ENCODE data around the gene ZNF169.
"Not testable (repeated sequence)": the region's sequence is repeated elsewhere in the genome, so short reads cannot be mapped to it uniquely, and the experiment has no call there.

ZNF169 gene
- total RNA-seq, result 9.7 to 21.6 (median 12.3) reads per million in 4 experiments

GRCh38 chr9:94259077-94259862 lies at the start of gene ZNF169:
ZNF169 (plus strand) TSS chr9:94259298; CDS start chr9:94278813, 19,515 bp downstream.
- peak; percentile 76 for DNase-seq

- no peak for DNase-seq
Measured at GRCh38 chr9:94210616-94211603, 48.2 kb upstream of the ZNF169 start.

- DNase-seq, result no peak
Measured at GRCh38 chr9:94212091-94212490, 47.0 kb upstream of the ZNF169 start.

GRCh38 chr9:94212531-94212930 lies 46.6 kb upstream of the ZNF169 start:
- DNase-seq, result no peak

GRCh38 chr9:94213511-94214124 lies 45.5 kb upstream of the ZNF169 start:
- DNase-seq, result peak; percentile 51

- no peak for DNase-seq
Measured at GRCh38 chr9:94222870-94223269, 36.2 kb upstream of the ZNF169 start.

GRCh38 chr9:94225413-94225812 lies 33.7 kb upstream of the ZNF169 start:
- not testable (repeated sequence) for DNase-seq

GRCh38 chr9:94228616-94229015 lies 30.5 kb upstream of the ZNF169 start:
- no peak for DNase-seq

- DNase-seq, result no peak
Measured at GRCh38 chr9:94232428-94232827, 26.7 kb upstream of the ZNF169 start.

GRCh38 chr9:94241098-94241497 lies 18.0 kb upstream of the ZNF169 start:
- DNase-seq, result not testable (repeated sequence)

- no peak for DNase-seq
Measured at GRCh38 chr9:94245651-94246050, 13.4 kb upstream of the ZNF169 start.

GRCh38 chr9:94250456-94250855 lies 8.6 kb upstream of the ZNF169 start:
- DNase-seq, result no peak

- no peak for DNase-seq
Measured at GRCh38 chr9:94256007-94256406, 3.1 kb upstream of the ZNF169 start.

GRCh38 chr9:94265626-94266402 lies 6.7 kb downstream of the ZNF169 start:
- not testable (repeated sequence) for DNase-seq

- DNase-seq, result no peak
Measured at GRCh38 chr9:94269264-94269663, 10.2 kb downstream of the ZNF169 start.

- DNase-seq, result no peak
Measured at GRCh38 chr9:94270009-94270408, 10.9 kb downstream of the ZNF169 start.

- not testable (repeated sequence) for DNase-seq
Measured at GRCh38 chr9:94277029-94277428, 17.9 kb downstream of the ZNF169 start.

GRCh38 chr9:94277885-94278536 lies 18.9 kb downstream of the ZNF169 start:
- no peak for DNase-seq

GRCh38 chr9:94280409-94280989 lies 21.4 kb downstream of the ZNF169 start:
- no peak for DNase-seq

GRCh38 chr9:94281101-94281500 lies 22.0 kb downstream of the ZNF169 start:
- DNase-seq, result no peak

GRCh38 chr9:94286116-94286515 lies 27.0 kb downstream of the ZNF169 start:
- DNase-seq, result no peak
